ENCODE data around the gene EVA1B.

Gene EVA1B, protein sequence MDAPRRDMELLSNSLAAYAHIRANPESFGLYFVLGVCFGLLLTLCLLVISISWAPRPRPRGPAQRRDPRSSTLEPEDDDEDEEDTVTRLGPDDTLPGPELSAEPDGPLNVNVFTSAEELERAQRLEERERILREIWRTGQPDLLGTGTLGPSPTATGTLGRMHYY

DNA sequence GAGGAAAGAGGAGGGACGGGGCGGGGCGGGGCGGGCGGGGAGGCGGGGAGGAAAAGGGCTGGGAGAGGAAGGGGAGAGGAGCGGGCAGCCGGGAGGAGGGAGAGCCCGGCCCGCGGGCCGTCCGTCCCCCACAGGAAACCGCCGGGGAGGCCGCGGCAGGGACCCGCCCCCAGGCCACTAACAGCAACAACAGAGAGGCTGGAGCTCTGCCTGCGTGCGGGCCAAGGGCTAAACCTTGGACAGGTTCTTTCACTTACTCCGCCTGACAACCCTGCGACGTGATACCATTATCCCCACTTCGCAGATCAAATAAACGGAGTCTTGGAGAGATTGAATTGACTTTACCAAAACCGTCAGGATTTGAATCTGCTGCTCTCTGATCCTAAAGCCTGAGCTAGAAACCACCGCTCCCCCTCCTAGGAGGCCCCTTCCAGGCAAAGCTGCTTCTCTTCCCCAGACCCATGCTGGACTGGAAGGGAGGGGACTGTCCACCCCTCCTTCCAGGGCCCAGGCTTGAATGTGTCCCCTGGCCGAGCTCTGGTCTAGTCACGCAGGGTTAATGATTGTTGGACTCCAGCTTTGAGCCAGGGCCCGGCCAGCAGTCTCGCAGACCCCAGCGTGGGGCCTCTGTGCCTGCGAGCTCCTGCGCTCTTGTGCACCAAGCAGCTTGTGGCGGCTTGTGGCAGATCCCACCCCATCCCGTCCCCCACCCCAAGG lies at the start of gene EVA1B:
EVA1B (minus strand) TSS at position 10 of the 717 bp plus-strand sequence. CDS start 608 bp downstream, outside the sequence.
- TF ChIP-seq, protein P1, sequence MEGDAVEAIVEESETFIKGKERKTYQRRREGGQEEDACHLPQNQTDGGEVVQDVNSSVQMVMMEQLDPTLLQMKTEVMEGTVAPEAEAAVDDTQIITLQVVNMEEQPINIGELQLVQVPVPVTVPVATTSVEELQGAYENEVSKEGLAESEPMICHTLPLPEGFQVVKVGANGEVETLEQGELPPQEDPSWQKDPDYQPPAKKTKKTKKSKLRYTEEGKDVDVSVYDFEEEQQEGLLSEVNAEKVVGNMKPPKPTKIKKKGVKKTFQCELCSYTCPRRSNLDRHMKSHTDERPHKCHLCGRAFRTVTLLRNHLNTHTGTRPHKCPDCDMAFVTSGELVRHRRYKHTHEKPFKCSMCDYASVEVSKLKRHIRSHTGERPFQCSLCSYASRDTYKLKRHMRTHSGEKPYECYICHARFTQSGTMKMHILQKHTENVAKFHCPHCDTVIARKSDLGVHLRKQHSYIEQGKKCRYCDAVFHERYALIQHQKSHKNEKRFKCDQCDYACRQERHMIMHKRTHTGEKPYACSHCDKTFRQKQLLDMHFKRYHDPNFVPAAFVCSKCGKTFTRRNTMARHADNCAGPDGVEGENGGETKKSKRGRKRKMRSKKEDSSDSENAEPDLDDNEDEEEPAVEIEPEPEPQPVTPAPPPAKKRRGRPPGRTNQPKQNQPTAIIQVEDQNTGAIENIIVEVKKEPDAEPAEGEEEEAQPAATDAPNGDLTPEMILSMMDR (IDR thresholded peaks at IDR 0.05; ENCODE audit: extremely low read depth, insufficient read depth, missing control alignments): no peak
- peak; percentile 74 for DNase-seq (ENCODE audit: low spot score)
- in situ Hi-C loops (cut with MboI; ENCODE audit: low pct_unique_long_range_greater_than_20kb, low sequenced_read_pairs, unreplicated experiment): no loop called here

DNA sequence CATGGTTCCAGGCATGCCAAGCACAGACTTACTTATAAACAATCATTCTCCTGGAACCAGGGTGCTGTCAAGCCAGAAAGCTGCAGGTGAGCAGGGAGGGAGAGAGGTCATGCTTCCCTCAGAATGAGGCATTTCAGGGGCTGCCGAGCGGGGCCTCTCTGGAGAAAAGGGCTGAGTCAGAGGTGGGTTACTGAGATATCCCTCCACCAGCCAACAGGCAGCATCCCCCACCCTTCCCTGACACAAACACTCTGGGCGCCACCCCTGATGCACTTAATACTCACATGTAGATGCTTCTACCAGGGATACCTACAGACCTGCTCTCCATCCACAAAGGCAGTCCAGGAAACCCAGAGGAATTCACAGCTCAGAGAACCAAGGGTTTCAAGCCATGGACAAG lies 49.2 kb upstream of the EVA1B start:
- no peak for DNase-seq (ENCODE audit: low spot score)
- in situ Hi-C loops (cut with MboI; ENCODE audit: low pct_unique_long_range_greater_than_20kb, low sequenced_read_pairs, unreplicated experiment): no loop called here
- TF ChIP-seq, protein P1 (IDR thresholded peaks at IDR 0.05; ENCODE audit: extremely low read depth, insufficient read depth, missing control alignments): no peak

DNA sequence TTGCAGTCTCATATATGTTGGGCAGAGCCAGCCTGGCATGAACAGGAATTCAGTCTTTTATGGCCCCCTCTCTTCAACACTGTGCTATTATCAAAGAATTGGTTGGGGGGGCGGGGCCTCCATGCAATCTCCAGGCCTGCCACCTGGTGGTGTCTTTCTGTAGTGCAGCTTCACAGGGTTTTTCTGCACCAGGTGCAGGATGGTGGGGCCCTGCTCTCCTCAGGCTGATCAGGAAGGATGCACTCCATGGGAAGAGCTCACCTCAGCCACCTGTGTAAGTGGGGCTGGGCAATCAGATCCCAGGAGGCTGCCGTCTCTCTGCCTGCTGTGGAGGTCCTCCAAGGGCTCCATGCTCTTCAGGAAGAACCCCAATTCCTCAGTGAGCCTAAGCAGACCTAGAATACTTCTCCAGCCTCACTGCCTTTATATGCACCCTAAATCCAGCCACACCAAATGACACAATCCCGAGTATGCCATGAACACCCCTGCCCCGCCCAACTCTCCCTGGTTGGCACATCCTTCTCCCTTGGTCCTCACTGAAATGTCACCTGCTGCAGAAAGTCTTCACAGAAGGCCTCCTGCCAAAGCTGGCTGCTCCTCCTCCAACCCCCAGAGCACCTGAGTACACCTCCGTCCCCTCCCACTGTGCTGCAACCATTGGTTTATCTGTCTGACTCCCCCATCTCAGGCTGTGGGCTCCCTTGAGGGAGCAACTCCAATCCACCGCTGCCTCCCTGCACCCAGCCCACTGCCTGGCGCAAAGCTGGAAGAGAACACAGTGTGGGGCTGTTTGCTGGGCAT lies 45.8 kb upstream of the EVA1B start:
- peak; percentile 83 for DNase-seq (ENCODE audit: low spot score)
- TF ChIP-seq, protein P1 (IDR thresholded peaks at IDR 0.05; ENCODE audit: extremely low read depth, insufficient read depth, missing control alignments): peak; percentile 90
- in situ Hi-C loops (cut with MboI; ENCODE audit: low pct_unique_long_range_greater_than_20kb, low sequenced_read_pairs, unreplicated experiment): no loop called here

DNA sequence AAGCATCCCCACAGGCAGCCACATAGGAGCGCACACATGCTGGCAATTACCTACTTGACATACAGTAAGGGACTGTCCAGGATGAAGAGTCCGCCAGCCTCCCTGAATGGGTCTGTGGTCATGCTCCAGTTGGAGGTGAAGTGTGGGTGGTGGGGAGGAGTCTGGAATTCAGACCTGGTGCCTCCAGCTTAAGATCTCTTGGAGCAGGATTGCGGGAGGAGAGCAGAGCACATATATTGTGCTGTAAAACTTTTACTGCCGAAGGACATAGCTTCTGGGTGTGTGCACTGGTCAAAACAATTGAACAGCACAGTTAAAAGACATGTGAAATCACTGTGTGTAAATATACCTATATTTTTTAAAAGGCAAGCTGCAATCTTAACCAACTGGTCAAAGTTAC lies 44.4 kb upstream of the EVA1B start:
- DNase-seq (ENCODE audit: low spot score): no peak
- TF ChIP-seq, protein P1 (IDR thresholded peaks at IDR 0.05; ENCODE audit: extremely low read depth, insufficient read depth, missing control alignments): no peak
- in situ Hi-C loops (cut with MboI; ENCODE audit: low pct_unique_long_range_greater_than_20kb, low sequenced_read_pairs, unreplicated experiment): no loop called here

DNA sequence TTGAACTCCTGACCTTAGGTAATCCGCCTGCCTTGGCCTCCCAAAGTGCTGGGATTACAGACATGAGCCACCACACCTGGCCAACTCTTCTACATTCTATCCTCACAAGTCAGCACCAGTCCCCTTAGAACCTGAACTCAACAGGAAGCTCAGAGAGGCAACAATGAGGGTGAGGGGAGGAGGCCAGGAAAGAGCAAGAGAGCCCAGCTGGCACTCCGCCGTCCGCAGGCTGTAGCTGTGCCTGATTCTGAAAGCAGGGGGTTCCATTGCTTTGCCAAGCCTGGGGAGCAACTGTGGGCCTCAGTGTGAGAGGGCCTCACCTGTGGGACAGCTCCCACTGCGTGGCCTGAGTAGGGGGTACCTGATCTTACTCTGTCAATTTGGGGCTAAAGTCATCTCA lies 43.6 kb upstream of the EVA1B start:
- DNase-seq (ENCODE audit: low spot score): no peak
- in situ Hi-C loops (cut with MboI; ENCODE audit: low pct_unique_long_range_greater_than_20kb, low sequenced_read_pairs, unreplicated experiment): no loop called here
- TF ChIP-seq, protein P1 (IDR thresholded peaks at IDR 0.05; ENCODE audit: extremely low read depth, insufficient read depth, missing control alignments): no peak

DNA sequence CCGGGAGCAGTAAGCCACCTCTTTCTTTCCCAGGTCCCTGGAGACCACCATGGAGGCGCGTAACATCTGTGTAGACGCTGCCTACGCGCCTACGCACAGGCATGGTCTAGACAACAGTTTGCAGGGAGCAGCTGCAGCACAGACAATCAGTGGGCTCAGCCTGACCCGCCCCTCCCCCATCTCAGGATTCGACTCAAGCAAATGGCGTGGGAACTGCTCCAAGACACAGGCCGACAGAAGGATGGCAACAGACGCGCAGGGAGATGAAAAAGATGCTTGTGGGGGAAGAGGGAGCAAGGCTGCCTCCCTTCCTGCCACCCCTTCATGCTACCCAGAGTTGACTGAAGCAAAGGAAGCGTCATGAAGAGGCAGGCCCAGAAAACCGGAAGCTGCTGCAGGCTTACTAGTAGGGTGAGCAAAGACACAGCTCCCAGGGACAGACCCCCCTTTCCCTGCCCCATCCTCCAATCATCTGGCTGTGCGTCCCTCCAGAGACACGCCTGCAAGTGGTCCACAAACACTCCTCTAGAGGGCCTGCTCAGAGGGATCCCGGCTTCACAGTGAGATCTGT lies 42.7 kb upstream of the EVA1B start:
- in situ Hi-C loops (cut with MboI; ENCODE audit: low pct_unique_long_range_greater_than_20kb, low sequenced_read_pairs, unreplicated experiment): no loop called here
- DNase-seq (ENCODE audit: low spot score): no peak
- TF ChIP-seq, protein P1 (IDR thresholded peaks at IDR 0.05; ENCODE audit: extremely low read depth, insufficient read depth, missing control alignments): no peak
